ENCODE measurements around the gene LPP.

DNA sequence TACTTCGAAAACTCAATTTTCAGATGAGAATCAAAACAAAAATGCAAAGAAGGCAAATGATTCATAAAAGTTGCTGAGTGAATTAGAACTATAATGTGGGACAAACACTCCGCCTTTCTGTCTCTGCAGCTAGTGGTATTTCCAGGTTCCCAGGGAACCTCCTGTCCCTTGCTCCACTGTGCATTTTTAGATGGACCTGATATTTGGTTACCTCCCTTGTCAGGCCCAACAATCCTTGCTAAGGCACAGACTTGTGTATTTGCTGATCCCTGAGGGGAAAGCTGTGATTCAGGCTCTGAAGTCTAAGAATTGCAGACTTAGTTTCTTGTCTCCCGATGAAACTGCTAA, 162.7 kb downstream of the LPP start:
- TF ChIP-seq BRCA1 (CRISPR knock-in tag; IDR thresholded peaks at IDR 0.05): no peak
- TF ChIP-seq PHF5A (CRISPR knock-in tag; IDR thresholded peaks at IDR 0.05; ENCODE audit: low read depth, unreplicated experiment): no peak
- no peak for TF ChIP-seq REL (CRISPR knock-in tag; conservative IDR thresholded peaks at IDR 0.05)
- TF ChIP-seq POLR2A (IDR thresholded peaks at IDR 0.05; ENCODE audit: insufficient read depth in 1 of 2, low read depth in 2 of 2, low read length in 2 of 2): no peak
- no peak for TF ChIP-seq ELF4 (CRISPR knock-in tag; IDR thresholded peaks at IDR 0.05; ENCODE audit: borderline replicate concordance)
- no peak for TF ChIP-seq SMC3 (IDR thresholded peaks at IDR 0.05; ENCODE audit: low read length)
